ENCODE results near the gene REN. TPM values are rescaled to one million over a fixed set of nuclear protein-coding genes. Genes with fewer than 3 reads are reported as not detected.

REN gene
- total and polyA plus RNA-seq, 9 of the 15 experiments (the other 6 are each of a cell fraction or from before 2014, with no cell fraction given) = 1.7 to 9.9 (median 3.1) TPM

DNA sequence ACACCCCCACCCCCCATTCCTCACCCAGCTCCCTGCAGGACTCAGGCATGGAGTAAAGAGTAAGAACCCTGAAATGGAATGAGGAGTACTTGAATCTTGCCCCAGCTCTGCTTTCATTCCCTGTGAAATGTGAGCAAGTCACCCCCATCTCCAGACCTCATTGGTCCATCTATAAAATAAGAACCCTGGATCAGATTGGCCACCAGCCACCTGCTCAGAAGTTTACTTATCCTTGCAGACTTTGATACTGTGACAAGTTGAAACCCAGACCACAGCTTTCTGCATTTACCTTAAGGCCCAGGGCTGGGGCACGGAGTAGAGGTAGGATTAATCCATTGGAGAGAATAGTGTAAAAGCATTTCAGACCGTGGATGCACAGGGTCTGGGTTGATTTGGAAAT is 27.9 kb upstream of the REN start:
- peaks cover 31 to 73% of the 10 kb centered on the region in 2 experiments for H3K27me3 ChIP-seq (ENCODE audit: control insufficient read depth in 2 of 2, insufficient read depth in 2 of 2, low read length in 2 of 2)
- no peaks in the 10 kb centered on the region for H3K9me1 ChIP-seq (ENCODE audit: control insufficient read depth, insufficient read depth, low read length)
- in situ Hi-C loops (cut with MboI) (no loop called here), intact Hi-C loops (cut with micrococcal nuclease) (no loop called here)
- no peak overlapping the region for H2AFZ ChIP-seq (ENCODE audit: low read depth, low read length)
- no peaks in the 10 kb centered on the region; the same call in 1 of the 2 replicates for H3K9me3 ChIP-seq (replicated peaks; ENCODE audit: control insufficient read depth, insufficient read depth, low read depth, low read length)
- H3K4me1 ChIP-seq (replicated peaks in 1 of 2; ENCODE audit: control insufficient read depth in 2 of 2, insufficient read depth in 2 of 2, low read length in 2 of 2) = peaks cover 0 to 4% of the 10 kb centered on the region in 2 experiments; a peak in 2 of 5 replicates
- H3K4me2 ChIP-seq (ENCODE audit: insufficient read depth, low read length) = no peak overlapping the region
- ATAC-seq (no peak), FAIRE-seq (no peak), DNase-seq (ENCODE audit: extremely low read depth in 1 of 4, low spot score in 3 of 4) (no peak)
- H4K20me1 ChIP-seq (replicated peaks; ENCODE audit: control insufficient read depth, insufficient read depth, low read length) = 0 out of 2 replicates have a peak, but pooled peaks cover 3% of the 10 kb centered on the region
- H3K27ac ChIP-seq (ENCODE audit: extremely low read depth, low read depth, low read length) = no peak overlapping the region
- CTCF ChIA-PET (ENCODE audit: low intra/inter-chr PET ratio) = no interaction called here
- no TSS peak for BruUV-seq (replicated peaks)
- no peaks in the 10 kb centered on the region for H3K36me3 ChIP-seq (ENCODE audit: control insufficient read depth, insufficient read depth, low read length)
- H3K4me3 ChIP-seq = no peak overlapping the region
- no peaks in the 10 kb centered on the region for H3K79me2 ChIP-seq (ENCODE audit: control insufficient read depth, insufficient read depth, low read length)
- WGBS (ENCODE audit: insufficient coverage, low coverage, missing lambda C conversion rate) = 3% methylated on average over 2 of the region's 2 CpGs
- H3K9ac ChIP-seq (ENCODE audit: insufficient read depth in 1 of 2, low read depth in 2 of 2, low read length in 2 of 2) = no peak overlapping the region
- no peak for TF ChIP-seq ARHGAP35 (IDR thresholded peaks at IDR 0.05; ENCODE audit: partially characterized antibody)
- no peak for TF ChIP-seq CC2D1A (IDR thresholded peaks at IDR 0.05)
- TF ChIP-seq PTRF (tag; IDR thresholded peaks at IDR 0.05) = no peak
- no peak for TF ChIP-seq EP400 (IDR thresholded peaks at IDR 0.05)
- TF ChIP-seq, protein P1, sequence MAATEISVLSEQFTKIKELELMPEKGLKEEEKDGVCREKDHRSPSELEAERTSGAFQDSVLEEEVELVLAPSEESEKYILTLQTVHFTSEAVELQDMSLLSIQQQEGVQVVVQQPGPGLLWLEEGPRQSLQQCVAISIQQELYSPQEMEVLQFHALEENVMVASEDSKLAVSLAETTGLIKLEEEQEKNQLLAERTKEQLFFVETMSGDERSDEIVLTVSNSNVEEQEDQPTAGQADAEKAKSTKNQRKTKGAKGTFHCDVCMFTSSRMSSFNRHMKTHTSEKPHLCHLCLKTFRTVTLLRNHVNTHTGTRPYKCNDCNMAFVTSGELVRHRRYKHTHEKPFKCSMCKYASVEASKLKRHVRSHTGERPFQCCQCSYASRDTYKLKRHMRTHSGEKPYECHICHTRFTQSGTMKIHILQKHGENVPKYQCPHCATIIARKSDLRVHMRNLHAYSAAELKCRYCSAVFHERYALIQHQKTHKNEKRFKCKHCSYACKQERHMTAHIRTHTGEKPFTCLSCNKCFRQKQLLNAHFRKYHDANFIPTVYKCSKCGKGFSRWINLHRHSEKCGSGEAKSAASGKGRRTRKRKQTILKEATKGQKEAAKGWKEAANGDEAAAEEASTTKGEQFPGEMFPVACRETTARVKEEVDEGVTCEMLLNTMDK (IDR thresholded peaks at IDR 0.05; ENCODE audit: borderline replicate concordance, insufficient read depth, low read depth, low read length, poor library complexity, severe bottlenecking) = no peak
- no peak for TF ChIP-seq JUNB (CRISPR knock-in tag; conservative IDR thresholded peaks at IDR 0.05)
- POLR2A ChIA-PET = interaction anchor here (0.5 to 0.7 kb wide), 2 partner anchors 96 to 149 kb away, joined by 3 read pairs; no protein-coding TSS in a partner anchor

Data from K562 (cell line).